CD4-positive, alpha-beta T cell (primary cell): ENCODE measurements around the gene PPP2R2C. TPM values are rescaled to one million over a fixed set of nuclear protein-coding genes. Genes with fewer than 3 reads are reported as not detected.

Experiments
- ATAC-seq: fragments of 200-7000 bp; cut with Tn5 transposase; one replicate; pipeline ENCODE4 v1.10.0; 2022; ENCODE audit warnings: mild to moderate bottlenecking; ENCODE audit not compliant: poor library complexity
- CTCF ChIA-PET: fragments of 350-600 bp; sonication (Branson Sonifier 250); formaldehyde crosslinking; loops from one replicate; lab custom pipeline; 2021; ENCODE audit warnings: antibody characterized with exemption, inconsistent platforms; lab: Charles Lee
- POLR2A ChIA-PET: fragments of 350-600 bp; sonication (Branson Sonifier 250); formaldehyde crosslinking; loops from one replicate; lab custom pipeline; 2021; ENCODE audit warnings: antibody characterized with exemption, inconsistent platforms; lab: Charles Lee
- DNase-seq, 14 experiments: peaks; one replicate each; pipeline ENCODE4 v3.0.0-alpha.2; 2013 to 2020; ENCODE audit warnings: mixed read lengths in 2 of 14
- H3K27ac ChIP-seq, 2 donors: one replicate each; pipeline versions ENCODE4 v1.5.1 to v1.7.0; 2013; ENCODE audit warnings: low read length in 2 of 2, low read depth in 1 of 2, mild to moderate bottlenecking in 1 of 2
- H3K27me3 ChIP-seq, 2 experiments: 1 replicate in 1 of 2; 2 replicates in 1 of 2; pipeline versions ENCODE4 v1.6.1 to v1.7.0; 2013; ENCODE audit warnings: low read length in 2 of 2, control low read depth in 1 of 2, mild to moderate bottlenecking in 1 of 2, moderate library complexity in 1 of 2; ENCODE audit not compliant: insufficient read depth in 2 of 2, control insufficient read depth in 1 of 2
- H3K36me3 ChIP-seq: one replicate; pipeline ENCODE4 v1.6.1; 2013; ENCODE audit warnings: low read length, control low read depth; ENCODE audit not compliant: insufficient read depth
- H3K4me1 ChIP-seq: one replicate; pipeline ENCODE4 v1.6.1; 2013; ENCODE audit warnings: low read length, control low read depth; ENCODE audit not compliant: insufficient read depth
- H3K4me3 ChIP-seq: one replicate; pipeline ENCODE4 v1.5.1; 2013; ENCODE audit warnings: mild to moderate bottlenecking, low read length, moderate library complexity
- H3K9me3 ChIP-seq, 2 experiments: 1 replicate in 1 of 2; 2 replicates in 1 of 2; pipeline versions ENCODE4 v1.6.1 to v1.7.0; 2013; ENCODE audit warnings: low read length in 2 of 2, mild to moderate bottlenecking in 2 of 2, control low read depth in 1 of 2, moderate library complexity in 1 of 2; ENCODE audit not compliant: control insufficient read depth in 1 of 2, insufficient read depth in 1 of 2
- H3K27ac Mint-ChIP-seq: one replicate; pipeline ENCODE4 v1.8.0; 2020; ENCODE audit warnings: mixed read lengths
- H3K27me3 Mint-ChIP-seq: one replicate; pipeline ENCODE4 v1.8.0; 2021; ENCODE audit warnings: mixed read lengths
- H3K36me3 Mint-ChIP-seq: one replicate; pipeline ENCODE4 v1.8.0; 2021; ENCODE audit warnings: low read depth, mixed read lengths
- H3K4me1 Mint-ChIP-seq: one replicate; pipeline ENCODE4 v1.8.0; 2021; ENCODE audit warnings: low read depth, mixed read lengths
- H3K4me3 Mint-ChIP-seq: one replicate; pipeline ENCODE4 v1.8.0; 2020; ENCODE audit warnings: mild to moderate bottlenecking, mixed read lengths
- H3K9me3 Mint-ChIP-seq: one replicate; pipeline ENCODE4 v1.8.0; 2020; ENCODE audit warnings: mixed read lengths
- CTCF ChIP-seq: fragments of 200-600 bp; IDR thresholded peaks from one replicate; pipeline ENCODE4 v1.8.0; 2022; ENCODE audit warnings: antibody characterized with exemption, mild to moderate bottlenecking
- intact Hi-C, 2 experiments: fragments of 100-400 bp; cut with DNase I in 1 of 2; cut with micrococcal nuclease in 1 of 2; formaldehyde crosslinking; loops; one replicate each; pipeline versions ENCODE4 v1.15.1 to v1.9.0; 2023 to 2025; cut with DNase I, micrococcal nuclease
- total RNA-seq, 174 experiments: library from RNA in 2 of 174; stranded (reverse) in 2 of 174; gene quantifications; one replicate each; pipeline ENCODE4 v1.2.3 and lab custom pipeline; 2021 to 2026

PPP2R2C gene
- total RNA-seq, 2 experiments from 2014 or later: not detected

- Histone ChIP-seq H3K27me3 (peaks cover 0 to 10% of the 10 kb centered on the region in 2 experiments), H3K27ac (no peak overlapping the region), H3K36me3 (no peaks in the 10 kb centered on the region), H3K9me3 (peaks cover 0 to 5% of the 10 kb centered on the region in 2 experiments), H3K4me1 (no peaks in the 10 kb centered on the region), H3K4me3 (no peak overlapping the region)
- intact Hi-C loops: no loop called here
- Mint-ChIP-seq H3K27ac (no peak overlapping the region), H3K27me3 (peaks cover 29% of the 10 kb centered on the region), H3K36me3 (no peaks in the 10 kb centered on the region), H3K4me3 (no peak overlapping the region), H3K9me3 (no peaks in the 10 kb centered on the region), H3K4me1 (no peaks in the 10 kb centered on the region)
- ATAC-seq (no peak), DNase-seq (no peak)
- ChIA-PET CTCF (no interaction called here), POLR2A (no interaction called here)
- TF ChIP-seq CTCF: no peak
These were observed 94.6 kb downstream of the PPP2R2C start for GRCh38 chr4:6377626-6378492.

GRCh38 chr4:6375620-6376295 lies 96.7 kb downstream of the PPP2R2C start:
- ChIA-PET CTCF (no interaction called here), POLR2A (no interaction called here)
- Mint-ChIP-seq H3K4me1 (no peaks in the 10 kb centered on the region), H3K9me3 (no peaks in the 10 kb centered on the region), H3K27ac (no peak overlapping the region), H3K4me3 (no peak overlapping the region), H3K36me3 (no peaks in the 10 kb centered on the region), H3K27me3 (peaks cover 16% of the 10 kb centered on the region)
- intact Hi-C loops: no loop called here
- no peak for TF ChIP-seq CTCF
- Histone ChIP-seq H3K4me3 (no peak overlapping the region), H3K27ac (no peak overlapping the region), H3K27me3 (no peaks in the 10 kb centered on the region), H3K4me1 (no peaks in the 10 kb centered on the region), H3K36me3 (no peaks in the 10 kb centered on the region), H3K9me3 (peaks cover 0 to 5% of the 10 kb centered on the region in 2 experiments)
- ATAC-seq (no peak), DNase-seq (no peak)

GRCh38 chr4:6374575-6374974 lies 97.8 kb downstream of the PPP2R2C start:
- Mint-ChIP-seq H3K27me3 (peaks cover 16% of the 10 kb centered on the region), H3K4me3 (no peak overlapping the region), H3K9me3 (no peaks in the 10 kb centered on the region), H3K36me3 (no peaks in the 10 kb centered on the region), H3K27ac (no peak overlapping the region), H3K4me1 (no peaks in the 10 kb centered on the region)
- no peak overlapping the region for H3K4me3 ChIP-seq
- ChIA-PET CTCF (no interaction called here), POLR2A (no interaction called here)
- intact Hi-C loops: no loop called here
- no peaks in the 10 kb centered on the region for H3K4me1 ChIP-seq
- no peaks in the 10 kb centered on the region for H3K9me3 ChIP-seq
- DNase-seq (no peak), ATAC-seq (no peak)
- H3K27ac ChIP-seq: no peak overlapping the region
- H3K27me3 ChIP-seq: no peaks in the 10 kb centered on the region
- TF ChIP-seq CTCF: no peak
- no peaks in the 10 kb centered on the region for H3K36me3 ChIP-seq
